Pancreas (tissue), 10 donors: ENCODE data around the gene LSM10. TPM values are rescaled to one million over a fixed set of nuclear protein-coding genes. Genes with fewer than 3 reads are reported as not detected.
A peak's percentile ranks its signal among the peaks of the same experiment; 100 is the strongest.

Source experiments
- ATAC-seq, 4 donors: fragments of 200-7000 bp; cut with Tn5 transposase; one replicate each; pipeline versions ENCODE4 v1.8.0 to v1.9.1; 2020; ENCODE audit warnings: mild to moderate bottlenecking in 4 of 4, moderate library complexity in 4 of 4
- DNase-seq, 6 donors: peaks; one replicate each; pipeline ENCODE4 v3.0.0-alpha.2; 2020
- FAIRE-seq: peaks from 2 replicates; lab custom pipeline; 2012; peaks lifted over from hg19 to GRCh38; lab: Jason Lieb, UNC
- H3K27ac ChIP-seq, 4 donors: fragments of 200-600 bp; sonication (generic); 1 replicate in 3 of 4; 2 replicates in 1 of 4; pipeline versions ENCODE4 v1.5.0 to v1.8.0; 2020
- H3K27me3 ChIP-seq, 4 donors: fragments of 200-600 bp; one replicate each; pipeline ENCODE4 v1.8.0; 2021
- H3K36me3 ChIP-seq, 3 donors: fragments of 200-600 bp; sonication (generic) in 1 of 3; one replicate each; pipeline versions ENCODE4 v1.5.0 to v1.8.0; 2020 to 2021
- H3K4me1 ChIP-seq, 3 donors: fragments of 200-600 bp; one replicate each; pipeline ENCODE4 v1.8.0; 2021
- H3K4me3 ChIP-seq, 4 donors: fragments of 200-600 bp; sonication (generic) in 2 of 4; one replicate each; pipeline versions ENCODE4 v1.5.0 to v1.8.0; 2020 to 2021
- H3K9me3 ChIP-seq, 4 donors: fragments of 200-600 bp; one replicate each; pipeline ENCODE4 v1.8.0; 2021
- WGBS, 2 donors: extraction: QIAGEN DNeasy Blood & Tissue Kit; methylation state at CpG; one replicate each; pipeline ENCODE4 v1.1.7; 2013; 5-methylcytosine and 5-hydroxymethylcytosine counted together
- intact Hi-C, 3 donors: fragments of 100-400 bp; cut with DNase I; formaldehyde crosslinking; loops; one replicate each; pipeline versions ENCODE4 v1.11.1 to v1.14.2; 2022
- polyA plus RNA-seq, 2 donors: library from polyadenylated mRNA; stranded (reverse); fragments of 200-250 nt; gene quantifications; one replicate each; pipeline ENCODE4 v1.2.3, GENCODE V29; 2013
- total RNA-seq, 6 donors: library from RNA; stranded (reverse); fragmentation: NEBNext Ultra II Directional in 4 of 6; extraction: Animal tissue kit (Norgen Biotek cat#: 25700) in 4 of 6; gene quantifications; one replicate each; pipeline versions ENCODE4 v1.2.1 to v1.2.4, GENCODE V29; 2021 to 2023
- TF ChIP-seq, protein P1 (sequence below), 4 donors: fragments of 200-600 bp; sonication (generic) in 3 of 4; IDR thresholded peaks; one replicate each; pipeline versions ENCODE4 v1.5.0 to v1.8.0; 2021; ENCODE audit warnings: antibody characterized with exemption in 4 of 4
- donor health status: healthy with polysubstance abuse.
- donor health status: DM: no; HTN: no; CAD: no; lungs with moderate emphysema.
- donor health status: DM: no; HTN: no; CAD: no.
- donor health status: control.
- donor health status: control.
- donor health status: Bipolar disorder and iron deficiency.
- donor health status: DM: yes; HTN: yes; CAD: no.
- donor health status: DM: no; HTN: no; CAD: no.
- donor health status: DM: no; HTN: no; CAD: no.
- donor health status: DM: yes; HTN: yes; CAD: no.

Gene LSM10
- total and polyA plus RNA-seq, 8 donors: 9.5 to 26.9 (median 14.3) TPM

DNA sequence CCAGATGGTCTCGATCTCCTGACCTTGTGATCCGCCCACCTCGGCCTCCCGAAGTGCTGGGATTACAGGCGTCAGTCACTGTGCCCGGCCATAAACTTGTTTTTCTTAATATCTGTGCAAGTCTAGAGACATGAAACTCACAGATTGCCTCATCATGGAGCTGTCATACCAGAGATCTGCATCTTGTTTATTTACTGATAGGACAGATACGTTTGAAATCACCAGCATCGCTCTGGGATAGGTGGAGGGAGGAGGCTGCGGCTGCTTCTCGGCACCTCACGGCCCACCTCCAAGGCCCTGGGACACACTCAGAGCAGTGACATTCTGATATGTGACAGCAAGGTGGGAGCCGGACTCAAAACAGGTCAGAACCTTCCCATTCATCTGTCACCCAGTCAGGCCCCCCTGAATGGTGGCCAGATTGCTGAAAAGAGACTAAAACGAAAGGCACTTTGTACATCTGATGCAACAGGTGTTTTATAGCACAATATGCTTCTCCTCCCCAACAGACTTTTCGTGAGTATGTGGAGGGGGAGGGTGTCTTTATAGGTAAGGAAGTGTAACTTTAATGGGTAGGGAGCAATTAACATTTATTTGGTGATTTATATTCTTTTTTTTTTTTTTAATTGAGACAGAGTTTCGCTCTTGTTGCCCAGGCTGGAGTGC, 18.1 kb upstream of the LSM10 start:
- DNase-seq (no peak), FAIRE-seq (no peak), ATAC-seq (no peak)
- H3K27ac ChIP-seq: no peak overlapping the region
- intact Hi-C loops: loop anchor here in 2 of 3 donors (5.0 to 10.0 kb wide), 3 partner anchors 71 to 321 kb away; no protein-coding TSS in a partner anchor
- WGBS, 2 donors: 79 to 87% methylated on average over 15 of the region's 15 CpGs
- H3K9me3 ChIP-seq: no peaks in the 10 kb centered on the region
- H3K36me3 ChIP-seq: no peaks in the 10 kb centered on the region
- no peak overlapping the region for H3K4me3 ChIP-seq
- TF ChIP-seq, protein P1, sequence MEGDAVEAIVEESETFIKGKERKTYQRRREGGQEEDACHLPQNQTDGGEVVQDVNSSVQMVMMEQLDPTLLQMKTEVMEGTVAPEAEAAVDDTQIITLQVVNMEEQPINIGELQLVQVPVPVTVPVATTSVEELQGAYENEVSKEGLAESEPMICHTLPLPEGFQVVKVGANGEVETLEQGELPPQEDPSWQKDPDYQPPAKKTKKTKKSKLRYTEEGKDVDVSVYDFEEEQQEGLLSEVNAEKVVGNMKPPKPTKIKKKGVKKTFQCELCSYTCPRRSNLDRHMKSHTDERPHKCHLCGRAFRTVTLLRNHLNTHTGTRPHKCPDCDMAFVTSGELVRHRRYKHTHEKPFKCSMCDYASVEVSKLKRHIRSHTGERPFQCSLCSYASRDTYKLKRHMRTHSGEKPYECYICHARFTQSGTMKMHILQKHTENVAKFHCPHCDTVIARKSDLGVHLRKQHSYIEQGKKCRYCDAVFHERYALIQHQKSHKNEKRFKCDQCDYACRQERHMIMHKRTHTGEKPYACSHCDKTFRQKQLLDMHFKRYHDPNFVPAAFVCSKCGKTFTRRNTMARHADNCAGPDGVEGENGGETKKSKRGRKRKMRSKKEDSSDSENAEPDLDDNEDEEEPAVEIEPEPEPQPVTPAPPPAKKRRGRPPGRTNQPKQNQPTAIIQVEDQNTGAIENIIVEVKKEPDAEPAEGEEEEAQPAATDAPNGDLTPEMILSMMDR (IDR thresholded peaks at IDR 0.05): no peak
- H3K4me1 ChIP-seq: peaks cover 0 to 5% (median 0%) of the 10 kb centered on the region in 3 donors
- H3K27me3 ChIP-seq: no peaks in the 10 kb centered on the region

DNA sequence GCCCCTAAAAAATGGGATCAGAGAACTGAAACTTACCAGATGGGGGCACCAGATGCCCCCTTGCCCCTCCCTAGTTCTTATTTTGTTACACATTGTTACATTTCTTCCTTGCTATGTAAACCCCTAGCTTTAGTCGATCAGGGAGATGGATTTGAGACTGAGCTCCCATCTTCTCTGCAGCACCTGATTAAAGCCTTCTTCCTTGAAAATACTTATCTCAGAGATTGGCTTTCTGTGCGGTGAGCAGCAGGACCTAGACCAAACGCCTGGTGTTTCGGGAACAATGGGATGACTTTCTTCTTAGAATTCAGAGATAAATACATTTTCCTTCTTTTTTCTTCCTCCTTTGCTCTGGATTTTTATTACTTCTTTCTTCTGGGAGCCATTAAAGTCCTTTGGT, 16.7 kb upstream of the LSM10 start:
- FAIRE-seq (no peak), DNase-seq (no peak), ATAC-seq (no peak)
- Histone ChIP-seq H3K27me3 (no peaks in the 10 kb centered on the region), H3K4me3 (no peak overlapping the region), H3K36me3 (no peaks in the 10 kb centered on the region), H3K4me1 (no peaks in the 10 kb centered on the region), H3K9me3 (no peaks in the 10 kb centered on the region), H3K27ac (no peak overlapping the region)
- TF ChIP-seq, protein P1 (IDR thresholded peaks at IDR 0.05): no peak
- intact Hi-C loops: loop anchor here in 2 of 3 donors (10.0 kb wide), 2 partner anchors 70 to 320 kb away; no protein-coding TSS in a partner anchor
- WGBS, 2 donors: 85 to 87% methylated on average over 4 of the region's 4 CpGs

DNA sequence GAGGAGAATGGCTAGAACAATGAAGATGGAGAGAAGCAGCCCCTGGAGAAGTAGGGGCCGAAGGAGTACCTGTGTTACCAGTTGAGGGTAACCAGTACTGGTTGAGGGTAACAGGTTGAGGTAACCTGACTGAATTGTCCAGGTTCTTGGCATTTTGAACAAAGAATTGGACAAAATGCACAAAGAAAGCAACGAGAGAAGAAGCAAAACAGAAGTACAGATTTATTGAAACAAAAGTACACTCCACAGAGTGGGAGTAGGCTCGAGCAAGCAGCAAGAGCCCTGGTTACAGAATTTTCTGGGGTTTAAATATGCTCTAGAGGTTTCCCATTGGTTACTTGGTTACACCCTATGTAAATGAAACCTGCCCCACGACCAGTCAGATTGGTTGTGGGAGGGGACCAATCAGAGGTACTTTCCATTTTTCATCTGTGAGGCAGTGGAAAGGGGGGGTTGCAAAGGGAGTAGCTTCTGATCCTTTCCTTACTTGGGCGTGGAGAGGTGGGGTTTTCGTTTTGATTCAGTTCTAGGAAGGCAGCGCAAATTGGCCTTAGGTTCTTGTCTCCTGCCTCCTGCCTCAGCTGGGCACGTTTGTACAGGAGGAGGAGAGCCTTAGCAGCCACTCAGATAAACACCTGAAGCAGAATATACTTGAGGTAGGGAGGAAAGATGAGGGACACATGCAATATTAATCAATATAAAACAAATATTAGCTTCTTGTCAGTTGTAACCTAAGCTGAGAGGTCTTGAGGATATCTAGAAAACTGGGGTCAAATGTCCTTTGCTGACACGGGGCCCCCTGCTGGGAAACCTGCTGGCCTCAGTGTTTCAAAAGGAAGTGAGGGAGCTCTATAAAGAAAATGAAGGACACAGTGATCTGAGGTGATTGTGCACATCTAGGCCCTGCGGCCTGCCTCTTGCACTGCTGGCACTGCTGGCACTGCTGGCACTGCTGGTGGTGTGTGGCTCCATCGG, 14.3 kb upstream of the LSM10 start:
- Histone ChIP-seq H3K27ac (no peak overlapping the region), H3K4me1 (no peaks in the 10 kb centered on the region), H3K9me3 (no peaks in the 10 kb centered on the region), H3K36me3 (no peaks in the 10 kb centered on the region), H3K27me3 (no peaks in the 10 kb centered on the region), H3K4me3 (no peak overlapping the region)
- no peak for DNase-seq
- TF ChIP-seq, protein P1 (IDR thresholded peaks at IDR 0.05): no peak
- WGBS, 2 donors: 46 to 53% methylated on average over 11 of the region's 11 CpGs
- FAIRE-seq: no peak
- peak in 3 of 4 donors; percentile 55 to 81 (median 56) for ATAC-seq
- intact Hi-C loops: loop anchor here in 2 of 3 donors (10.0 kb wide), 2 partner anchors 67 to 317 kb away; no protein-coding TSS in a partner anchor

DNA sequence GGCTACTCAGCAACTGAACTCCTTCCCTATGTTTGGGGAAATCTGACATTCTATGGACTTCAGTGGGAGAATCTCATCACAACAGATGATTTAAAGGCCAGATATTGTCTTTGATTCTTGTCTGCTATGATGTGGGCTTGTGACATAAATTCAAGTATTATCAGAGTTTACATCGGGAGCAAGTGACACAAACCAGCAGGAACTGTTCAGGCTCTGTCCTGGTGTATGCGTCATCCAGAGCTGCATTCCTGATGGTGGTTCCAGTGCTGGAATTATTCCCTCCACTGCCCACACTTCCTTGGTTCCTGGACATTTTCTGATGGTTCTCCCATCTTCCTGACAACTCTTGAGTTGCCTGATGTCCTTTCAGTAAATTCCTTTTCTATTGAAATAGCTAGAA, 10.8 kb upstream of the LSM10 start:
- 65 to 69% methylated on average over 2 of the region's 2 CpGs for WGBS, 2 donors
- FAIRE-seq: no peak
- intact Hi-C loops: no loop called here

More for the DNA sequence above, 10.8 kb upstream of the LSM10 start:
- Histone ChIP-seq H3K4me1 (no peaks in the 10 kb centered on the region), H3K27me3 (no peaks in the 10 kb centered on the region), H3K27ac (no peak overlapping the region), H3K9me3 (no peaks in the 10 kb centered on the region), H3K36me3 (no peaks in the 10 kb centered on the region), H3K4me3 (no peak overlapping the region)
- TF ChIP-seq, protein P1 (IDR thresholded peaks at IDR 0.05): no peak
- ATAC-seq (no peak), DNase-seq (no peak)
